Stomach smooth muscle (tissue), 2 donors: ENCODE results near the gene GDAP1L1.
A peak's percentile ranks its signal among the peaks of the same experiment; 100 is the strongest.
"Not testable (repeated sequence)": the region's sequence is repeated elsewhere in the genome, so short reads cannot be mapped to it uniquely, and the experiment has no call there.

Source experiments
- H3K27ac ChIP-seq: one replicate; pipeline ENCODE4 v1.7.0; 2013; ENCODE audit warnings: mild to moderate bottlenecking, low read length, inconsistent platforms
- H3K27me3 ChIP-seq, 2 donors: one replicate each; pipeline ENCODE4 v1.7.0; 2013; ENCODE audit warnings: low read length in 2 of 2; ENCODE audit not compliant: insufficient read depth in 2 of 2, control insufficient read depth in 1 of 2
- H3K36me3 ChIP-seq, 2 donors: one replicate each; pipeline ENCODE4 v1.7.0; 2013; ENCODE audit warnings: low read length in 2 of 2; ENCODE audit not compliant: control insufficient read depth in 2 of 2, insufficient read depth in 2 of 2
- H3K4me1 ChIP-seq: one replicate; pipeline ENCODE4 v1.7.0; 2013; ENCODE audit warnings: low read length; ENCODE audit not compliant: control insufficient read depth, insufficient read depth
- H3K4me3 ChIP-seq, 2 donors: one replicate each; pipeline ENCODE4 v1.7.0; 2013; ENCODE audit warnings: low read length in 2 of 2
- H3K9ac ChIP-seq, 2 donors: one replicate each; pipeline ENCODE4 v1.7.0; 2013; ENCODE audit warnings: low read length in 2 of 2, mild to moderate bottlenecking in 1 of 2
- H3K9me3 ChIP-seq, 2 donors: one replicate each; pipeline ENCODE4 v1.7.0; 2013; ENCODE audit warnings: low read length in 2 of 2; ENCODE audit not compliant: control insufficient read depth in 2 of 2
- donor health status: healthy.
- donor health status: Pancreatic carcinoma.

GDAP1L1 gene

GRCh38 chr20:44233436-44234016 lies 13.6 kb upstream of the GDAP1L1 start:
- no peak overlapping the region for H3K9ac ChIP-seq
- no peak overlapping the region for H3K27ac ChIP-seq
- H3K27me3 ChIP-seq: no peaks in the 10 kb centered on the region
- peaks cover 3% of the 10 kb centered on the region for H3K4me1 ChIP-seq
- no peak overlapping the region for H3K4me3 ChIP-seq
- H3K9me3 ChIP-seq: no peaks in the 10 kb centered on the region
- no peaks in the 10 kb centered on the region for H3K36me3 ChIP-seq

DNA sequence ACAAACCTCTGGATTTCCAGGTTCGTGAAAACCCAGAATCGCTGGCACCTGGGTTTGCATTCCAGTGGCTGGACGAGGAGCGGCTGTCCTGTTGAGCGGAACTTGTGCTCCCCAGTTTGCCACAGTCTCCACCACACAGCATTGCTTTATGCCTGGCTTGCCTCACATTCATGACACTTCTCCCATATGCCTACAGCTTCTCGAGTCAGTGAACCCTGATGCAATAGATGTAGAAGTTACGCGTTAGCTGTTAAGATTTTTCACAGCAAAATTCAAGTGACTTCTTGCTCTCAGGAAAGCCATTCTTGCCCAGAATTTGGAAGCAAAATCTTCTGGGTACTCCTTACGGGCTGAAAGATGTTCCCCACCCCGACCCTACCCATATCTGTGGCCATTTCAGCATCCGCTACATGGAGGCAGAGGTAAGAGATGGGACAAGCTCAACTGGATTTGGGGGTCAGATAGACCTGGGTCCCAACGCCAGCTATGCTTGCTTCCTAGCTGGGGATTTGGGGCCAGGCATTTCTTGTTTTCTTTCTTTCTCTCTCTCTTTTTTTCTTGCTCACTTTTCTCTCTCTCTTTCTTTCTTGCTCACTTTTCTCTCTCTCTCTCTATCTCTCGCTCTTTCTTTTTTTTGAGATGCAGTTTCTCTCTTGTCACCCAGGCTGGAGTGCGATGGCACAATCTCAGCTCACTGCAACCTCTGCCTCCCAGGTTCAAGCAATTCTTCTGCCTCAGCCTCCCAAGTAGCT lies 12.4 kb upstream of the GDAP1L1 start:
- H3K36me3 ChIP-seq: no peaks in the 10 kb centered on the region

GRCh38 chr20:44235702-44236101 lies 11.4 kb upstream of the GDAP1L1 start:
- H3K9ac ChIP-seq: no peak overlapping the region
- H3K4me3 ChIP-seq: no peak overlapping the region
- no peaks in the 10 kb centered on the region for H3K36me3 ChIP-seq
- no peak overlapping the region for H3K27ac ChIP-seq
- no peaks in the 10 kb centered on the region for H3K27me3 ChIP-seq
- peaks cover 0 to 4% of the 10 kb centered on the region in 2 donors for H3K9me3 ChIP-seq
- peaks cover 3% of the 10 kb centered on the region for H3K4me1 ChIP-seq

More for the DNA sequence above, 12.4 kb upstream of the GDAP1L1 start:
- H3K4me1 ChIP-seq: peaks cover 3% of the 10 kb centered on the region
- H3K4me3 ChIP-seq: no peak overlapping the region
- H3K27ac ChIP-seq: no peak overlapping the region
- H3K9me3 ChIP-seq: peaks cover 0 to 4% of the 10 kb centered on the region in 2 donors
- no peaks in the 10 kb centered on the region for H3K27me3 ChIP-seq
- H3K9ac ChIP-seq: no peak overlapping the region

- H3K36me3 ChIP-seq: not testable (repeated sequence)
Measured at GRCh38 chr20:44236840-44237239, 10.3 kb upstream of the GDAP1L1 start.

GRCh38 chr20:44241796-44242195 lies 5.3 kb upstream of the GDAP1L1 start:
- Histone ChIP-seq H3K4me1 (no peaks in the 10 kb centered on the region), H3K27ac (no peak overlapping the region), H3K9me3 (peaks cover 0 to 4% of the 10 kb centered on the region in 2 donors), H3K36me3 (no peaks in the 10 kb centered on the region), H3K27me3 (no peaks in the 10 kb centered on the region), H3K4me3 (no peak overlapping the region), H3K9ac (no peak overlapping the region)

More at GRCh38 chr20:44236840-44237239, 10.3 kb upstream of the GDAP1L1 start:
- H3K9ac ChIP-seq, H3K4me3 ChIP-seq, H3K4me1 ChIP-seq, H3K27me3 ChIP-seq, H3K27ac ChIP-seq, H3K9me3 ChIP-seq: not testable (repeated sequence)

DNA sequence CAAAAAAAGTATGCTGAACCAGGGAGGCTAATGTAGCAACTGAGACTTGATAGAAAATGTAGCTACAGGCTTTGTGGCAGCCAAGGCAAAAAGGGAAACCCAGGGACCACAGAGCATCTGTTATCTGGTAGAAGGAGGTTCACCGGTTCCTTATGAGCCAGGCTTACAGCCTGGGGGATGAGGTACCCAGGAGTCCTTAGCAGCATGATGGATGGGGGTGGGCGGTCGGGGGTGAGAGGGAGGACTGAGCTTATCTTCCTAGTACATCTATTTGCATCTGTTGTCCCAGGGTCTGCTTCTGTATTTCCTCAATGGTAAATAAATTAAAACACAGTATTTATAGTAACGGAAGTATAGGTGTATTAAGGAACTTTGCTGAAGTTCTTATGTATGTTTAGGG lies 1.1 kb upstream of the GDAP1L1 start:
- peaks cover 9% of the 10 kb centered on the region for H3K4me1 ChIP-seq
- peaks cover 9 to 12% of the 10 kb centered on the region in 2 donors for H3K27me3 ChIP-seq
- no peak overlapping the region for H3K9ac ChIP-seq
- no peaks in the 10 kb centered on the region for H3K36me3 ChIP-seq
- no peaks in the 10 kb centered on the region for H3K9me3 ChIP-seq
- H3K27ac ChIP-seq: no peak overlapping the region
- no peak overlapping the region for H3K4me3 ChIP-seq

DNA sequence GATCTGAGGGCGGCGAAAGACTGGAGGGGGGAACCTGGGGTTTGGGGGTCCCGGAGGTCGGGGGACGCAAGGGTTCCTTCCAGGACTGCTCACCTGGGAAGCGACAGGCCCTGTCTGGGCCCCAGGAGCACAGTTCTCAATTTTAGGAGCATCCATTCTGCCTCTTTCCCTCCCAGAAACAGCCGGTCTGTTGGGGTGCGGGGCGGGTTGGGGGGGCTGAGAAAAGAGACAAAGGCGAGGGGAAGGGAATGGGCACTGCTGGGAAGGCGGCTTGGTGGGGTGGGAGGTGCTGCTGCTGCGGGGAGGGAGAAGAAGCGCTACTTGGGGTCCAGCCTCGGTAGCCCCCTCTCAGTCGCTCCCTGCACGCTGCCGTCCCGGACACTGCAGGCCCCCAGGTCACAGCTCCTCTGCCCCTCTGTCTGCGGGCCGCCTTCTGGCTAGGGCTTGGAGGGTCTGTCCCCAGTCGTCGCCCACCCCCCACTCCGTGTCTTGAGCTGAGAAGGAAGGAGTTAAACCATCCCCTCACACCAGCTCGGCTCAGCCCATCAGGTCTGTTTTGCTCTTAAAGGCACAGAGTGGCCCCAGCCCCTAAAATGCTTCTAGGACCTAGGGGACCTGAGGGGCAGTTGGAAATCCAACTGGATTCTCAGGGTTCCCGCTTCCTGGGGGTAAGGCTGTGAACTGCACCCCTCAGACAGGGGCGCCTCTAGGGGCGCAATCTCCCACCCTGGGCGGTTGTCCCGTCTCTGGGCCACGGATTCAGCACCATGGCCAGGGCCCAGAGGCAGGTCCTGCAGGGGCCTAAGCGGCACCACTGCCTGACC lies 690 bp downstream of the GDAP1L1 start:
- peaks cover 11 to 12% of the 10 kb centered on the region in 2 donors for H3K27me3 ChIP-seq
- H3K4me3 ChIP-seq: peak overlapping the region; percentile 30 to 63
- no peak overlapping the region for H3K27ac ChIP-seq
- H3K4me1 ChIP-seq: peaks cover 9% of the 10 kb centered on the region
- H3K9ac ChIP-seq: no peak overlapping the region
- no peaks in the 10 kb centered on the region for H3K9me3 ChIP-seq
- H3K36me3 ChIP-seq: no peaks in the 10 kb centered on the region

DNA sequence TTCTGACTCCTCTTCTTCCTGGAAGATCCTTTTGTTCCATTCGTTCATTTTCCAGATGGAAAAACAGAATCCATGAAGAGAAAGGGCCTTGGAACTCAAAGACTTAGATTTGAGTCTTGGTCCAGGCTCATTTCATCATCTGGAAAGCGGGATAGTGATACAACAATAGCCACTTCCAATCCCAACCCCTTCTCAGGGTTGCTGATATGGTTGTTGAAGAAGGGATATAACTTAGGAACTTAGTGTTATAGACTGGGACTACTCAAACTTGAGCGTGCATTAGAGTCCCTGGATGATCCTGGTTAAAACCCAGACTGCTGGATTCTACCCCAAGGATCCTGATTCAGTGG lies 1.3 kb downstream of the GDAP1L1 start:
- H3K27ac ChIP-seq: no peak overlapping the region
- H3K9ac ChIP-seq: no peak overlapping the region

GRCh38 chr20:44251284-44251683 lies 4.2 kb downstream of the GDAP1L1 start:
- Histone ChIP-seq H3K36me3 (no peaks in the 10 kb centered on the region), H3K9ac (no peak overlapping the region), H3K27me3 (peaks cover 11 to 12% of the 10 kb centered on the region in 2 donors), H3K4me3 (no peak overlapping the region), H3K9me3 (no peaks in the 10 kb centered on the region), H3K4me1 (peaks cover 9% of the 10 kb centered on the region), H3K27ac (no peak overlapping the region)

More for the DNA sequence above, 1.3 kb downstream of the GDAP1L1 start:
- Histone ChIP-seq H3K4me3 (no peak overlapping the region), H3K36me3 (no peaks in the 10 kb centered on the region), H3K27me3 (peaks cover 11 to 12% of the 10 kb centered on the region in 2 donors), H3K4me1 (peaks cover 9% of the 10 kb centered on the region), H3K9me3 (no peaks in the 10 kb centered on the region)

DNA sequence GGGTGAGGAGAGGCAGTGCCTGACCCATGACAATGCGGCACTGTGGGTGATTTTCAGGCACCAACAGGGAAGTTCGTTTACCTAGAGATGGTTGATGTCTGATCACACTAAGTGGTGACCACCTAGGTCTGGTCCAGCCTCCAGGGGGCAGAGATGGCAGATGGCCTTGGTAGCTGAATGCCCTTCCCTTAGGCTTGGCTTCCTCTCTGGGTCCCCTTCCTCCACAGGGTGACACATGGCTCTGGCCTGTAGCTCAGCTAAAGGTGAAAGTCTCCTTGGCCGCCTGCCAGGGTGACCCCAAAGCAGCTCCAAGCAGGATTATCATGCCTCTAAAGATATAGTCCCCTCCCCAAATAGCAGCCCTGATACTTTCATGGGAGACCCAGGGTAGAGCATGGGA lies 6.4 kb downstream of the GDAP1L1 start:
- H3K27ac ChIP-seq: no peak overlapping the region
- no peaks in the 10 kb centered on the region for H3K4me1 ChIP-seq
- H3K9me3 ChIP-seq: no peaks in the 10 kb centered on the region
- peaks cover 4 to 8% of the 10 kb centered on the region in 2 donors for H3K27me3 ChIP-seq
- H3K4me3 ChIP-seq: no peak overlapping the region
- no peak overlapping the region for H3K9ac ChIP-seq
- no peaks in the 10 kb centered on the region for H3K36me3 ChIP-seq
